Suprapubic skin (tissue), 3 donors: ENCODE results near the gene CHN1.

ENCODE experiments used
- CTCF ChIP-seq, 2 donors: fragments of 200-600 bp in 1 of 2; fragments of 450-650 bp in 1 of 2; sonication (generic) in 1 of 2; IDR thresholded peaks; one replicate each; pipeline ENCODE4 v1.5.1; 2016 to 2019; ENCODE audit warnings: antibody characterized with exemption in 2 of 2, mild to moderate bottlenecking in 1 of 2, moderate library complexity in 1 of 2
- POLR2AphosphoS5 ChIP-seq, 3 donors: sonication (generic); formaldehyde crosslinking; IDR thresholded peaks; one replicate each; pipeline ENCODE4 v1.6.1; 2017; ENCODE audit warnings: antibody characterized with exemption in 3 of 3

- TF ChIP-seq CTCF (IDR thresholded peaks at IDR 0.05) (no peak), POLR2AphosphoS5 (IDR thresholded peaks at IDR 0.05) (no peak)
Measured at GRCh38 chr2:174931724-174932123, 73.5 kb downstream of the CHN1 start.
